ENCODE results near the gene IFNA17.
"Not testable (repeated sequence)": the region's sequence is repeated elsewhere in the genome, so short reads cannot be mapped to it uniquely, and the experiment has no call there.

GRCh38 chr9:21212160-21212559 is 15.9 kb downstream of the IFNA17 start:
- not testable (repeated sequence) for TF ChIP-seq CTCF, POLR2A (IDR thresholded peaks at IDR 0.05)

Data from testis (tissue), 2 donors.